Measurements from ENCODE around the gene ZNF599. TPM values are rescaled to one million over a fixed set of nuclear protein-coding genes. Genes with fewer than 3 reads are reported as not detected.

The ZNF599 gene
- total RNA-seq, 1 experiment from 2014 or later, result 2.2 TPM

GRCh38 chr19:34793565-34793964, 20.6 kb upstream of the ZNF599 start:
- H3K79me2 ChIP-seq (ENCODE audit: insufficient read depth, low read length), result no peaks in the 10 kb centered on the region
- POLR2A ChIA-PET, result no interaction called here
- no peaks in the 10 kb centered on the region for H4K20me1 ChIP-seq (ENCODE audit: insufficient read depth)
- H3K9me2 ChIP-seq (ENCODE audit: insufficient read depth), result no peaks in the 10 kb centered on the region
- no peaks in the 10 kb centered on the region for H3K36me3 ChIP-seq (ENCODE audit: control insufficient read depth in 1 of 2, insufficient read depth in 2 of 2, low read length in 2 of 2)
- intact Hi-C loops (cut with micrococcal nuclease), result no loop called here
- CTCF ChIA-PET, result no interaction called here
- no peak for TF ChIP-seq RAD21 (IDR thresholded peaks at IDR 0.05; ENCODE audit: low read depth)
- no peak for TF ChIP-seq ZFX (IDR thresholded peaks at IDR 0.05)
- TF ChIP-seq EGR1 (IDR thresholded peaks at IDR 0.05; ENCODE audit: low read depth), result no peak
- TF ChIP-seq EZH2 (IDR thresholded peaks at IDR 0.05), result no peak
- no peak for TF ChIP-seq REST (IDR thresholded peaks at IDR 0.05; ENCODE audit: low read depth)
- no peak overlapping the region for H3K4me2 ChIP-seq (ENCODE audit: low read length)
- RAD21 ChIA-PET (ENCODE audit: low non-redundant PET in 1 of 2, low total read pairs in 2 of 2, uncharacterized antibody in 2 of 2, unreplicated experiment in 2 of 2), result no interaction called here
- ATAC-seq (no peak), DNase-seq (ENCODE audit: low read depth, low spot score) (no peak)
- H3K27me3 ChIP-seq (ENCODE audit: insufficient read depth, low read length), result no peaks in the 10 kb centered on the region
- no peak overlapping the region for H3K9ac ChIP-seq (ENCODE audit: low read length)
- BruUV-seq (replicated peaks), result no TSS peak
- no peak overlapping the region for H3K4me3 ChIP-seq (replicated peaks in 1 of 2; ENCODE audit: low read depth in 1 of 2, low read length in 2 of 2)
- H3K4me1 ChIP-seq (ENCODE audit: control insufficient read depth in 1 of 2, insufficient read depth in 2 of 2, low read length in 2 of 2), result no peaks in the 10 kb centered on the region
- no peak overlapping the region for H2AFZ ChIP-seq (ENCODE audit: low read depth, low read length, poor library complexity, severe bottlenecking)
- H3K9me3 ChIP-seq (ENCODE audit: control insufficient read depth in 1 of 2, insufficient read depth in 1 of 2, low read depth in 1 of 2, low read length in 2 of 2), result peaks cover 0 to 10% of the 10 kb centered on the region in 2 experiments; a peak in 1 of 4 replicates
- H3K27ac ChIP-seq (ENCODE audit: low read depth, low read length), result no peak overlapping the region

- intact Hi-C loops (cut with micrococcal nuclease), result no loop called here
- Histone ChIP-seq H3K4me1 (ENCODE audit: control insufficient read depth in 1 of 2, insufficient read depth in 2 of 2, low read length in 2 of 2) (no peaks in the 10 kb centered on the region), H3K27me3 (ENCODE audit: insufficient read depth, low read length) (no peaks in the 10 kb centered on the region), H2AFZ (ENCODE audit: low read depth, low read length, poor library complexity, severe bottlenecking) (no peak overlapping the region), H3K4me3 (replicated peaks in 1 of 2; ENCODE audit: low read depth in 1 of 2, low read length in 2 of 2) (no peak overlapping the region), H3K4me2 (ENCODE audit: low read length) (no peak overlapping the region), H3K36me3 (ENCODE audit: control insufficient read depth in 1 of 2, insufficient read depth in 2 of 2, low read length in 2 of 2) (no peaks in the 10 kb centered on the region), H3K9ac (ENCODE audit: low read length) (no peak overlapping the region), H3K9me2 (ENCODE audit: insufficient read depth) (no peaks in the 10 kb centered on the region), H3K9me3 (ENCODE audit: control insufficient read depth in 1 of 2, insufficient read depth in 1 of 2, low read depth in 1 of 2, low read length in 2 of 2) (peaks cover 4 to 12% of the 10 kb centered on the region in 2 experiments; a peak in 1 of 4 replicates), H4K20me1 (ENCODE audit: insufficient read depth) (no peaks in the 10 kb centered on the region), H3K27ac (ENCODE audit: low read depth, low read length) (no peak overlapping the region), H3K79me2 (ENCODE audit: insufficient read depth, low read length) (no peaks in the 10 kb centered on the region)
- ChIA-PET RAD21 (ENCODE audit: low non-redundant PET in 1 of 2, low total read pairs in 2 of 2, uncharacterized antibody in 2 of 2, unreplicated experiment in 2 of 2) (no interaction called here), CTCF (no interaction called here), POLR2A (no interaction called here)
- DNase-seq (ENCODE audit: low read depth, low spot score) (no peak), ATAC-seq (no peak)
- no TSS peak for BruUV-seq (replicated peaks)
- TF ChIP-seq SIN3A (IDR thresholded peaks at IDR 0.05; ENCODE audit: low read depth), result no peak
- TF ChIP-seq MAX (IDR thresholded peaks at IDR 0.05), result no peak
- no peak for TF ChIP-seq CEBPB (IDR thresholded peaks at IDR 0.05; ENCODE audit: low read depth)
- TF ChIP-seq REST (IDR thresholded peaks at IDR 0.05; ENCODE audit: low read depth), result no peak
- no peak for TF ChIP-seq ZNF274 (IDR thresholded peaks at IDR 0.05; ENCODE audit: low read depth, low read length)
- no peak for TF ChIP-seq CBX3 (IDR thresholded peaks at IDR 0.05; ENCODE audit: low read depth)
- no peak for TF ChIP-seq JUND (IDR thresholded peaks at IDR 0.05)
- TF ChIP-seq EZH2 (IDR thresholded peaks at IDR 0.05), result no peak
- no peak for TF ChIP-seq ATF3 (IDR thresholded peaks at IDR 0.05)
- no peak for TF ChIP-seq YY1 (IDR thresholded peaks at IDR 0.05; ENCODE audit: extremely low read depth, insufficient replicate concordance, low read depth, low read length)
- TF ChIP-seq SP1 (IDR thresholded peaks at IDR 0.05; ENCODE audit: low read depth), result no peak
- TF ChIP-seq ELF1 (IDR thresholded peaks at IDR 0.05; ENCODE audit: borderline replicate concordance, low read depth), result no peak
- TF ChIP-seq EZH2phosphoT487 (IDR thresholded peaks at IDR 0.05; ENCODE audit: borderline replicate concordance), result no peak
Observed at GRCh38 chr19:34788074-34788473, 15.1 kb upstream of the ZNF599 start.
